AG20443 (cell line): Measurements from ENCODE around the gene GPRC5C.
"Not testable (repeated sequence)": the region's sequence is repeated elsewhere in the genome, so short reads cannot be mapped to it uniquely, and the experiment has no call there.

Experiments
- DNase-seq: peaks from one replicate; pipeline ENCODE4 v3.0.0; 2012; ENCODE audit warnings: low spot score, mixed read lengths

The GPRC5C gene

GRCh38 chr17:74474043-74474792 is 42.3 kb downstream of the GPRC5C start:
- no peak for DNase-seq

- no peak for DNase-seq
These were observed 43.3 kb downstream of the GPRC5C start for GRCh38 chr17:74475189-74475588.

GRCh38 chr17:74477411-74477810 is 45.5 kb downstream of the GPRC5C start:
- no peak for DNase-seq

GRCh38 chr17:74478420-74479100 is 46.7 kb downstream of the GPRC5C start:
- no peak for DNase-seq

- no peak for DNase-seq
These were observed 48.4 kb downstream of the GPRC5C start for GRCh38 chr17:74480290-74480689.

- no peak for DNase-seq
These were observed 49.7 kb downstream of the GPRC5C start for GRCh38 chr17:74481621-74482020.

- DNase-seq: peak; percentile 7
These were observed 52.2 kb downstream of the GPRC5C start for GRCh38 chr17:74484066-74484465.

- DNase-seq: peak; percentile 9
These were observed 53.3 kb downstream of the GPRC5C start for GRCh38 chr17:74485022-74485743.

GRCh38 chr17:74485841-74486240 is 54.0 kb downstream of the GPRC5C start:
- peak; percentile 3 for DNase-seq

GRCh38 chr17:74488276-74488675 is 56.4 kb downstream of the GPRC5C start:
- DNase-seq: not testable (repeated sequence)

GRCh38 chr17:74490716-74491115 is 58.8 kb downstream of the GPRC5C start:
- DNase-seq: no peak

GRCh38 chr17:74491626-74492025 is 59.7 kb downstream of the GPRC5C start:
- DNase-seq: peak; percentile 3

- peak; percentile 84 for DNase-seq
These were observed 61.5 kb downstream of the GPRC5C start for GRCh38 chr17:74493331-74493833.
